OCI-LY3 (cell line): ENCODE measurements around the gene PAN2.

Experiments used
- H2AFZ ChIP-seq: fragments of 200-600, 300-600 bp; shearing (Covaris generic); 2 replicates; pipeline ENCODE4 v1.6.0; 2014; ENCODE audit warnings: antibody characterized with exemption, low read depth, low read length
- H3K27ac ChIP-seq: fragments of 200-600, 300-600 bp; sonication (generic); 2 replicates; pipeline ENCODE4 v1.5.1; 2014; ENCODE audit warnings: mild to moderate bottlenecking, low read length, moderate library complexity, mixed read lengths
- H3K27me3 ChIP-seq: fragments of 200-600, 300-600 bp; sonication (generic); 2 replicates; pipeline ENCODE4 v1.6.1; 2014; ENCODE audit warnings: low read depth, low read length, mixed read lengths
- H3K36me3 ChIP-seq: fragments of 200-600, 300-600 bp; sonication (generic); replicated peaks from 2 replicates; pipeline ENCODE3; 2014; ENCODE audit warnings: low read depth, low read length, mixed read lengths
- H3K4me1 ChIP-seq: fragments of 300-600, 200-600 bp; sonication (generic); 2 replicates; pipeline ENCODE4 v1.6.1; 2014; ENCODE audit warnings: low read length, mixed read lengths
- H3K4me2 ChIP-seq: fragments of 200-600, 300-600 bp; sonication (generic); 2 replicates; pipeline ENCODE4 v1.6.1; 2014; ENCODE audit warnings: low read length, mixed read lengths
- H3K4me3 ChIP-seq: fragments of 300-600, 200-600 bp; sonication (generic); 2 replicates; pipeline ENCODE4 v1.5.1; 2014; ENCODE audit warnings: antibody characterized with exemption, mild to moderate bottlenecking, low read length, moderate library complexity
- H3K79me2 ChIP-seq: fragments of 300-600, 200-600 bp; shearing (Covaris generic); 2 replicates; pipeline ENCODE4 v1.6.1; 2014; ENCODE audit warnings: mild to moderate bottlenecking, low read length, mixed read lengths
- H3K9ac ChIP-seq: fragments of 300-600, 200-600 bp; shearing (Covaris generic); 2 replicates; pipeline ENCODE4 v1.6.0; 2014; ENCODE audit warnings: mild to moderate bottlenecking, low read length, moderate library complexity
- H3K9me3 ChIP-seq: fragments of 200-600, 300-600 bp; shearing (Covaris generic); 2 replicates; pipeline ENCODE4 v1.6.1; 2014; ENCODE audit warnings: low read length, mixed read lengths; ENCODE audit not compliant: insufficient read depth
- H4K20me1 ChIP-seq: fragments of 200-600, 300-600 bp; sonication (generic); 2 replicates; pipeline ENCODE4 v1.6.1; 2016; ENCODE audit warnings: low read length, mixed read lengths; ENCODE audit not compliant: insufficient read depth
- CTCF ChIP-seq: fragments of 200-600, 300-600 bp; sonication (generic); IDR thresholded peaks from 2 replicates; pipeline ENCODE4 v1.5.1; 2014; ENCODE audit warnings: antibody characterized with exemption, low read length, low read depth
- EZH2phosphoT487 ChIP-seq: fragments of 200-600 bp; shearing (Covaris generic); IDR thresholded peaks from 2 replicates; pipeline ENCODE4 v1.6.1; 2018; ENCODE audit warnings: antibody characterized with exemption, mixed run types, low read depth

Gene PAN2

GRCh38 chr12:56334490-56334793, 642 bp upstream of the PAN2 start:
- Histone ChIP-seq H3K27ac (peak overlapping the region; percentile 89), H2AFZ (no peak overlapping the region; the same call in 1 of the 2 replicates), H3K9me3 (no peaks in the 10 kb centered on the region)

GRCh38 chr12:56333197-56333678, 562 bp downstream of the PAN2 start:
- Histone ChIP-seq H3K79me2 (peaks cover 11% of the 10 kb centered on the region), H3K4me1 (peaks cover 35% of the 10 kb centered on the region), H3K4me3 (peak overlapping the region; percentile 84), H4K20me1 (no peaks in the 10 kb centered on the region), H3K36me3 (no peaks in the 10 kb centered on the region), H3K9ac (peak overlapping the region; percentile 96), H3K4me2 (peak overlapping the region; percentile 97), H3K27ac (peak overlapping the region; percentile 89), H3K9me3 (no peaks in the 10 kb centered on the region), H3K27me3 (no peaks in the 10 kb centered on the region), H2AFZ (peak overlapping the region; percentile 52)
- no peak for TF ChIP-seq CTCF
- no peak for TF ChIP-seq EZH2phosphoT487

More at GRCh38 chr12:56334490-56334793, 642 bp upstream of the PAN2 start:
- peak overlapping the region; percentile 85 for H3K4me2 ChIP-seq
- H3K27me3 ChIP-seq: no peaks in the 10 kb centered on the region
- peaks cover 44% of the 10 kb centered on the region for H3K4me1 ChIP-seq
- peak overlapping the region; percentile 98 for H3K9ac ChIP-seq
- peaks cover 11% of the 10 kb centered on the region for H3K79me2 ChIP-seq
- TF ChIP-seq EZH2phosphoT487 (no peak), CTCF (no peak)
- no peaks in the 10 kb centered on the region for H4K20me1 ChIP-seq
- H3K36me3 ChIP-seq: no peaks in the 10 kb centered on the region
- H3K4me3 ChIP-seq: peak overlapping the region; percentile 84

- H3K27me3 ChIP-seq: no peaks in the 10 kb centered on the region
- H3K4me2 ChIP-seq: peak overlapping the region; percentile 97
- H3K4me1 ChIP-seq: peaks cover 29% of the 10 kb centered on the region
- peak overlapping the region; percentile 89 for H3K27ac ChIP-seq
- no peak for TF ChIP-seq CTCF
- TF ChIP-seq EZH2phosphoT487: no peak
- peak overlapping the region; percentile 96 for H3K9ac ChIP-seq
- H3K9me3 ChIP-seq: no peaks in the 10 kb centered on the region
- no peaks in the 10 kb centered on the region for H4K20me1 ChIP-seq
- H2AFZ ChIP-seq: no peak overlapping the region
- H3K36me3 ChIP-seq: no peaks in the 10 kb centered on the region
- peaks cover 11% of the 10 kb centered on the region for H3K79me2 ChIP-seq
- peak overlapping the region; percentile 84 for H3K4me3 ChIP-seq
Observed at GRCh38 chr12:56332512-56333196, 1.1 kb downstream of the PAN2 start.

- Histone ChIP-seq H3K27me3 (no peaks in the 10 kb centered on the region), H3K4me3 (no peak overlapping the region), H3K4me1 (peaks cover 14% of the 10 kb centered on the region), H2AFZ (no peak overlapping the region), H3K9ac (no peak overlapping the region), H3K27ac (no peak overlapping the region), H3K36me3 (peaks cover 15% of the 10 kb centered on the region), H3K9me3 (no peaks in the 10 kb centered on the region), H4K20me1 (no peaks in the 10 kb centered on the region), H3K4me2 (no peak overlapping the region), H3K79me2 (peaks cover 11% of the 10 kb centered on the region)
- TF ChIP-seq CTCF (no peak), EZH2phosphoT487 (no peak)
Observed at GRCh38 chr12:56330936-56331490, 2.8 kb downstream of the PAN2 start.
